Neuronal stem cell (in vitro differentiated cells): Measurements from ENCODE around the gene DEDD2.
A peak's percentile ranks its signal among the peaks of the same experiment; 100 is the strongest.

Source experiments
- DNase-seq: peaks from one replicate; pipeline ENCODE4 v3.0.0-alpha.2; 2013; ENCODE audit warnings: low spot score
- H2AFZ ChIP-seq: one replicate; pipeline ENCODE4 v1.6.1; 2013; ENCODE audit warnings: mild to moderate bottlenecking, low read length, inconsistent platforms
- H2AK5ac ChIP-seq: 2 replicates; pipeline ENCODE4 v1.6.1; 2013; ENCODE audit warnings: low read depth, mild to moderate bottlenecking, inconsistent platforms, low read length, moderate library complexity, mixed read lengths
- H2BK120ac ChIP-seq: 2 replicates; pipeline ENCODE4 v1.6.1; 2013; ENCODE audit warnings: low read depth, mild to moderate bottlenecking, inconsistent platforms, low read length, moderate library complexity, mixed read lengths
- H2BK12ac ChIP-seq: one replicate; pipeline ENCODE4 v1.6.1; 2013; ENCODE audit warnings: low read length, inconsistent platforms
- H2BK15ac ChIP-seq: 2 replicates; pipeline ENCODE4 v1.6.1; 2013; ENCODE audit warnings: mild to moderate bottlenecking, low read length, inconsistent platforms, mixed read lengths
- H2BK5ac ChIP-seq: one replicate; pipeline ENCODE4 v1.6.1; 2013; ENCODE audit warnings: inconsistent platforms, mild to moderate bottlenecking, low read length, moderate library complexity
- H3K14ac ChIP-seq: one replicate; pipeline ENCODE4 v1.6.1; 2013; ENCODE audit warnings: low read length, inconsistent platforms
- H3K18ac ChIP-seq: 2 replicates; pipeline ENCODE4 v1.6.1; 2013; ENCODE audit warnings: low read length, inconsistent platforms
- H3K23ac ChIP-seq: 2 replicates; pipeline ENCODE4 v1.6.1; 2013; ENCODE audit warnings: low read depth, mild to moderate bottlenecking, mixed read lengths, low read length, inconsistent platforms; ENCODE audit not compliant: poor library complexity
- H3K27ac ChIP-seq: replicated peaks from 3 replicates; pipeline ENCODE4 v1.5.1; 2013; ENCODE audit warnings: low read length, inconsistent platforms
- H3K27me3 ChIP-seq, 3 experiments: 2 replicates each; pipeline ENCODE4 v1.6.1; 2013; ENCODE audit warnings: low read length in 3 of 3, mild to moderate bottlenecking in 2 of 3, inconsistent platforms in 1 of 3, low read depth in 1 of 3, mixed read lengths in 1 of 3, moderate library complexity in 1 of 3; ENCODE audit not compliant: control insufficient read depth in 3 of 3, insufficient read depth in 3 of 3
- H3K36me3 ChIP-seq, 2 donors: replicated peaks in 1 of 2; 2 replicates each; pipeline ENCODE4 v1.6.1; 2013; ENCODE audit warnings: low read length in 2 of 2; ENCODE audit not compliant: control insufficient read depth in 2 of 2, insufficient read depth in 2 of 2
- H3K4ac ChIP-seq: 2 replicates; pipeline ENCODE4 v1.6.1; 2013; ENCODE audit warnings: inconsistent platforms, mild to moderate bottlenecking, low read length, moderate library complexity
- H3K4me1 ChIP-seq, 2 donors: 1 replicate in 1 of 2; 2 replicates in 1 of 2; pipeline ENCODE4 v1.6.1; 2013; ENCODE audit warnings: low read length in 2 of 2, low read depth in 1 of 2; ENCODE audit not compliant: control insufficient read depth in 2 of 2, insufficient read depth in 1 of 2
- H3K4me2 ChIP-seq: one replicate; pipeline ENCODE4 v1.6.1; 2013; ENCODE audit warnings: mild to moderate bottlenecking, low read length, inconsistent platforms; ENCODE audit not compliant: insufficient read depth, poor library complexity, severe bottlenecking
- H3K4me3 ChIP-seq, 2 donors: 2 replicates each; pipeline ENCODE4 v1.5.1; 2013; ENCODE audit warnings: low read length in 2 of 2, mild to moderate bottlenecking in 2 of 2, inconsistent platforms in 1 of 2, moderate library complexity in 1 of 2
- H3K79me1 ChIP-seq: one replicate; pipeline ENCODE4 v1.6.1; 2013; ENCODE audit warnings: low read depth, mild to moderate bottlenecking, inconsistent platforms, low read length, moderate library complexity
- H3K9ac ChIP-seq: one replicate; pipeline ENCODE4 v1.6.1; 2013; ENCODE audit warnings: mild to moderate bottlenecking, low read depth, low read length, inconsistent platforms; ENCODE audit not compliant: poor library complexity
- H3K9me3 ChIP-seq, 2 donors: replicated peaks in 1 of 2; 2 replicates each; pipeline versions ENCODE3 to v1.6.1; 2013; ENCODE audit warnings: low read length in 2 of 2, mild to moderate bottlenecking in 2 of 2, inconsistent platforms in 1 of 2, low read depth in 1 of 2, mixed read lengths in 1 of 2, moderate library complexity in 1 of 2; ENCODE audit not compliant: control insufficient read depth in 2 of 2, insufficient read depth in 1 of 2
- H4K8ac ChIP-seq: one replicate; pipeline ENCODE4 v1.6.1; 2013; ENCODE audit warnings: low read depth, mild to moderate bottlenecking, inconsistent platforms, low read length, moderate library complexity
- H4K91ac ChIP-seq: one replicate; pipeline ENCODE4 v1.6.1; 2013; ENCODE audit warnings: low read length, low read depth, mild to moderate bottlenecking, inconsistent platforms; ENCODE audit not compliant: poor library complexity
- WGBS, 2 donors: extraction: QIAGEN DNeasy Blood & Tissue Kit; methylation state at CpG; one replicate each; pipeline ENCODE4 v1.1.7; 2013; ENCODE audit warnings: missing lambda C conversion rate in 2 of 2, mixed read lengths in 1 of 2; ENCODE audit not compliant: insufficient read length in 2 of 2, insufficient replicate concordance in 1 of 2; ENCODE audit errors: extremely low coverage in 2 of 2; 5-methylcytosine and 5-hydroxymethylcytosine counted together

DEDD2 gene

GRCh38 chr19:42168206-42168605 lies 49.3 kb downstream of the DEDD2 start:
- Histone ChIP-seq H3K27ac (no peak overlapping the region), H3K9ac (no peak overlapping the region), H3K79me1 (no peaks in the 10 kb centered on the region), H3K4me3 (no peak overlapping the region), H4K91ac (no peak overlapping the region), H2AFZ (no peak overlapping the region), H3K4ac (no peak overlapping the region), H3K14ac (no peak overlapping the region), H3K23ac (no peak overlapping the region), H2AK5ac (no peak overlapping the region), H3K36me3 (no peaks in the 10 kb centered on the region), H3K4me1 (peaks cover 10 to 39% of the 10 kb centered on the region in 2 donors), H4K8ac (no peak overlapping the region), H2BK120ac (peak overlapping the region; percentile 19), H2BK5ac (no peak overlapping the region), H3K4me2 (no peak overlapping the region), H3K18ac (no peak overlapping the region), H2BK15ac (no peak overlapping the region), H3K9me3 (no peaks in the 10 kb centered on the region), H2BK12ac (no peak overlapping the region), H3K27me3 (peaks cover 0 to 46% (median 4%) of the 10 kb centered on the region in 3 experiments)
- no peak for DNase-seq
- WGBS, 2 donors, result no CpG with 5 or more reads among the region's 3 CpGs

GRCh38 chr19:42166316-42166715 lies 51.2 kb downstream of the DEDD2 start:
- H3K4me1 ChIP-seq, result peaks cover 6 to 32% of the 10 kb centered on the region in 2 donors

GRCh38 chr19:42165146-42165545 lies 52.3 kb downstream of the DEDD2 start:
- H4K8ac ChIP-seq, result no peak overlapping the region
- peaks cover 0 to 61% (median 4%) of the 10 kb centered on the region in 3 experiments for H3K27me3 ChIP-seq
- no peak overlapping the region for H3K27ac ChIP-seq
- WGBS, 2 donors, result no CpG with 5 or more reads among the region's 2 CpGs
- H3K4me2 ChIP-seq, result no peak overlapping the region
- no peak overlapping the region for H2BK15ac ChIP-seq
- H2AK5ac ChIP-seq, result no peak overlapping the region
- no peak overlapping the region for H3K4ac ChIP-seq
- peak overlapping the region; percentile 7 for H3K9ac ChIP-seq
- peaks cover 4 to 22% of the 10 kb centered on the region in 2 donors for H3K4me1 ChIP-seq
- no peak overlapping the region for H3K4me3 ChIP-seq
- no peak overlapping the region for H3K23ac ChIP-seq
- no peak overlapping the region for H4K91ac ChIP-seq
- no peak overlapping the region for H2BK12ac ChIP-seq
- H3K79me1 ChIP-seq, result no peaks in the 10 kb centered on the region
- H3K9me3 ChIP-seq, result no peaks in the 10 kb centered on the region
- no peak overlapping the region for H3K14ac ChIP-seq
- no peak overlapping the region for H2BK120ac ChIP-seq
- no peak for DNase-seq
- H3K36me3 ChIP-seq, result no peaks in the 10 kb centered on the region
- H2BK5ac ChIP-seq, result no peak overlapping the region
- no peak overlapping the region for H3K18ac ChIP-seq
- no peak overlapping the region for H2AFZ ChIP-seq

More at GRCh38 chr19:42166316-42166715, 51.2 kb downstream of the DEDD2 start:
- no peak overlapping the region for H3K4me3 ChIP-seq
- no peaks in the 10 kb centered on the region for H3K36me3 ChIP-seq
- H3K27me3 ChIP-seq, result peaks cover 0 to 49% (median 4%) of the 10 kb centered on the region in 3 experiments
- H3K4me2 ChIP-seq, result no peak overlapping the region
- H3K9me3 ChIP-seq, result no peaks in the 10 kb centered on the region
- no peak overlapping the region for H3K27ac ChIP-seq
- no peak overlapping the region for H4K8ac ChIP-seq
- H3K23ac ChIP-seq, result no peak overlapping the region
- no peak overlapping the region for H3K4ac ChIP-seq
- no peak overlapping the region for H3K18ac ChIP-seq
- H3K14ac ChIP-seq, result no peak overlapping the region
- no peak overlapping the region for H3K9ac ChIP-seq
- H2BK5ac ChIP-seq, result no peak overlapping the region
- no CpG with 5 or more reads among the region's 7 CpGs for WGBS, 2 donors
- no peak overlapping the region for H2AFZ ChIP-seq
- no peaks in the 10 kb centered on the region for H3K79me1 ChIP-seq
- H2BK15ac ChIP-seq, result no peak overlapping the region
- H2BK120ac ChIP-seq, result no peak overlapping the region
- H4K91ac ChIP-seq, result no peak overlapping the region
- H2AK5ac ChIP-seq, result no peak overlapping the region
- DNase-seq, result no peak
- H2BK12ac ChIP-seq, result no peak overlapping the region

GRCh38 chr19:42161616-42162263 lies 55.7 kb downstream of the DEDD2 start:
- H2AFZ ChIP-seq, result no peak overlapping the region
- H4K91ac ChIP-seq, result no peak overlapping the region
- H2BK120ac ChIP-seq, result no peak overlapping the region
- no peak overlapping the region for H2AK5ac ChIP-seq
- H2BK12ac ChIP-seq, result no peak overlapping the region
- no peak overlapping the region for H2BK5ac ChIP-seq
- no CpG with 5 or more reads among the region's 21 CpGs for WGBS, 2 donors
- H4K8ac ChIP-seq, result no peak overlapping the region
- no peak overlapping the region for H3K18ac ChIP-seq
- no peaks in the 10 kb centered on the region for H3K9me3 ChIP-seq
- no peaks in the 10 kb centered on the region for H3K36me3 ChIP-seq
- no peaks in the 10 kb centered on the region for H3K79me1 ChIP-seq
- H3K4me3 ChIP-seq, result no peak overlapping the region
- H3K4ac ChIP-seq, result no peak overlapping the region
- H3K27ac ChIP-seq, result no peak overlapping the region
- H3K4me2 ChIP-seq, result no peak overlapping the region
- no peak overlapping the region for H3K14ac ChIP-seq
- H3K23ac ChIP-seq, result no peak overlapping the region
- H3K4me1 ChIP-seq, result peaks cover 4 to 13% of the 10 kb centered on the region in 2 donors
- DNase-seq, result no peak
- H3K9ac ChIP-seq, result no peak overlapping the region
- no peak overlapping the region for H2BK15ac ChIP-seq
- H3K27me3 ChIP-seq, result peaks cover 0 to 69% (median 0%) of the 10 kb centered on the region in 3 experiments
